GM21423 (cell line): Measurements from ENCODE around the gene ST8SIA1.
"Not testable (repeated sequence)": the region's sequence is repeated elsewhere in the genome, so short reads cannot be mapped to it uniquely, and the experiment has no call there.

Source experiments
- ATAC-seq: cut with Tn5 transposase; IDR thresholded peaks from one replicate; pipeline ENCODE4 v1.9.1; 2021; ENCODE audit warnings: mild to moderate bottlenecking, moderate library complexity; ENCODE audit not compliant: unreplicated experiment

Gene ST8SIA1

GRCh38 chr12:22188431-22188830, 146.1 kb downstream of the ST8SIA1 start:
- no peak for ATAC-seq

GRCh38 chr12:22180705-22181104, 153.8 kb downstream of the ST8SIA1 start:
- no peak for ATAC-seq

GRCh38 chr12:22173177-22173576, 161.3 kb downstream of the ST8SIA1 start:
- no peak for ATAC-seq

GRCh38 chr12:22172501-22172900, 162.0 kb downstream of the ST8SIA1 start:
- ATAC-seq, result no peak

GRCh38 chr12:22169376-22169775, 165.1 kb downstream of the ST8SIA1 start:
- no peak for ATAC-seq

GRCh38 chr12:22164139-22164538, 170.4 kb downstream of the ST8SIA1 start:
- ATAC-seq, result no peak

GRCh38 chr12:22163594-22163993, 170.9 kb downstream of the ST8SIA1 start:
- no peak for ATAC-seq

- no peak for ATAC-seq
Observed at GRCh38 chr12:22160396-22161003, 174.0 kb downstream of the ST8SIA1 start.

- ATAC-seq, result not testable (repeated sequence)
Observed at GRCh38 chr12:22149286-22149685, 185.2 kb downstream of the ST8SIA1 start.

GRCh38 chr12:22146686-22147085, 187.8 kb downstream of the ST8SIA1 start:
- not testable (repeated sequence) for ATAC-seq
